Osteocyte (in vitro differentiated cells): ENCODE results near the gene CDA. TPM values are rescaled to one million over a fixed set of nuclear protein-coding genes. Genes with fewer than 3 reads are reported as not detected.

Source experiments
- DNase-seq: peaks from one replicate; pipeline ENCODE4 v3.0.0; 2021; ENCODE audit warnings: mixed read lengths; ENCODE audit not compliant: unreplicated experiment; ENCODE audit errors: extremely low spot score
- H3K27ac Mint-ChIP-seq: one replicate; pipeline ENCODE4 v1.8.0; 2021; ENCODE audit warnings: mild to moderate bottlenecking, mixed read lengths; ENCODE audit not compliant: unreplicated experiment
- H3K27me3 Mint-ChIP-seq: one replicate; pipeline ENCODE4 v1.8.0; 2021; ENCODE audit warnings: mixed read lengths; ENCODE audit not compliant: unreplicated experiment
- H3K36me3 Mint-ChIP-seq: one replicate; pipeline ENCODE4 v1.8.0; 2021; ENCODE audit warnings: mixed read lengths; ENCODE audit not compliant: unreplicated experiment
- H3K4me1 Mint-ChIP-seq: one replicate; pipeline ENCODE4 v1.8.0; 2021; ENCODE audit warnings: mixed read lengths; ENCODE audit not compliant: unreplicated experiment
- H3K4me3 Mint-ChIP-seq: one replicate; pipeline ENCODE4 v1.8.0; 2021; ENCODE audit warnings: mild to moderate bottlenecking, moderate library complexity, mixed read lengths; ENCODE audit not compliant: unreplicated experiment
- H3K9me3 Mint-ChIP-seq: one replicate; pipeline ENCODE4 v1.8.0; 2021; ENCODE audit warnings: mixed read lengths; ENCODE audit not compliant: unreplicated experiment
- total RNA-seq: library from RNA; stranded (reverse); gene quantifications from 2 replicates; pipeline ENCODE4 v1.2.1, GENCODE V29; 2021
- TF ChIP-seq, protein P1 (sequence below): fragments of 200-600 bp; sonication (generic); IDR thresholded peaks from 2 replicates; pipeline ENCODE4 v1.5.0; 2021; ENCODE audit warnings: antibody characterized with exemption, mild to moderate bottlenecking, moderate library complexity

The CDA gene
- total RNA-seq, 1 donor from 2014 or later, result not detected

DNA sequence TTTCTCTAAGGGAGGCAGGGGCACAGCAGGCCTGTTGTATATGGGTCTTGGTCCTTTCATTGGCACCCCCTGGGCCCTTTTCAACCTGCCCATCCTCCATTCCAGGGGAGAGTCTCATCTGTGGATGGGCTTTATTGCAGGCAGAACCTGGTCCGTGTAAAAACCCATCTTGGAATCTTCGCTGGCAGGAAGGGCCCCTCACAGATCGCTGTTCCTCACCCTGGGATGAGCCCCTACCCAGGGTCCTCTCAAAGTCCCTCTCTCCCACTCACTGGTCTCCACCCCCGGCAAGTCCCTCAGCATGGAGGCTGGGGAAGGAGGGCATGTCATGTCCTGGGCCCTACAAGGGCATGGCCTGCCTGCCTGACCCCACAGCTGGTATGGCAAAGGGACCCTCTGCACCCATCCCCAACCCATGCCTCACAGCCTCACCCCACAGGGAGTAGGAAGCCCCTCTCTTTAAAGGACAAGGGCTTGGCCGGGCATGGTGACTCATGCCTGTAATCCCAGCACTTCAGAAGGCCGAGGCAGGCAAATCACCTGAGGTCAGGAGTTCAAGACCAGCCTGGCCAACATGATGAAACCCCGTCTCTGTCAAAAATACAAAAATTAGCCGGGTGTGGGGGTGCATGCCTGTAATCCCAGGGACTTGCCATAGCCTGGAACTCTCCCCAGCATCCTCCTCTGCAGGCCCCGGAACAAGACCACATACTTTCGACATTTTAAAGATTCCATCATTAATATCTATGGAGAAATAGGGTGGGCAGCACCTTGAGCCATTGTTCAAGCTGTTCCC lies 13.2 kb upstream of the CDA start:
- Mint-ChIP-seq H3K36me3 (no peaks in the 10 kb centered on the region), H3K27ac (no peak overlapping the region), H3K9me3 (no peaks in the 10 kb centered on the region), H3K4me1 (no peaks in the 10 kb centered on the region), H3K27me3 (peaks cover 27% of the 10 kb centered on the region), H3K4me3 (no peak overlapping the region)
- TF ChIP-seq, protein P1, sequence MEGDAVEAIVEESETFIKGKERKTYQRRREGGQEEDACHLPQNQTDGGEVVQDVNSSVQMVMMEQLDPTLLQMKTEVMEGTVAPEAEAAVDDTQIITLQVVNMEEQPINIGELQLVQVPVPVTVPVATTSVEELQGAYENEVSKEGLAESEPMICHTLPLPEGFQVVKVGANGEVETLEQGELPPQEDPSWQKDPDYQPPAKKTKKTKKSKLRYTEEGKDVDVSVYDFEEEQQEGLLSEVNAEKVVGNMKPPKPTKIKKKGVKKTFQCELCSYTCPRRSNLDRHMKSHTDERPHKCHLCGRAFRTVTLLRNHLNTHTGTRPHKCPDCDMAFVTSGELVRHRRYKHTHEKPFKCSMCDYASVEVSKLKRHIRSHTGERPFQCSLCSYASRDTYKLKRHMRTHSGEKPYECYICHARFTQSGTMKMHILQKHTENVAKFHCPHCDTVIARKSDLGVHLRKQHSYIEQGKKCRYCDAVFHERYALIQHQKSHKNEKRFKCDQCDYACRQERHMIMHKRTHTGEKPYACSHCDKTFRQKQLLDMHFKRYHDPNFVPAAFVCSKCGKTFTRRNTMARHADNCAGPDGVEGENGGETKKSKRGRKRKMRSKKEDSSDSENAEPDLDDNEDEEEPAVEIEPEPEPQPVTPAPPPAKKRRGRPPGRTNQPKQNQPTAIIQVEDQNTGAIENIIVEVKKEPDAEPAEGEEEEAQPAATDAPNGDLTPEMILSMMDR, result no peak
- no peak for DNase-seq

DNA sequence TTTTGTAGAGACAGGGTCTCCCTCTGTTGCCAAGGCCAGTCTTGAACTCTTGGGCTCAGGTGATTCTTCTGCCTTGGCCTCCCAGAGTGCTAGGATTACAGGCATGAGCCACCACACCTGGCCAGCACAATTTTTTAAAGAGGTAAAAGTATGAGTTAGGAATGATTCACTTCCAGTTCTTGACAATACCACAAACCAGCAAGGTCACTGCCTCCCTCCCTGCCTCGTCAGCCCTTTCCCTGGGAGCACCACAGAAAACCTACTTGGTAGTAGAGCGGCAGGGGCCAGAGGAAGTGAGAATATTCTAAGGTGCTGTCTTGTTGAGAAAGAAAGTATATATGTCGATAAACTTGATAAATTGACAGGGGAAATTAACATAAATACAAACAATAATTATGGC lies 10.8 kb upstream of the CDA start:
- DNase-seq, result no peak
- Mint-ChIP-seq H3K27ac (no peak overlapping the region), H3K9me3 (peaks cover 3% of the 10 kb centered on the region), H3K4me3 (no peak overlapping the region), H3K4me1 (no peaks in the 10 kb centered on the region), H3K27me3 (peaks cover 22% of the 10 kb centered on the region), H3K36me3 (no peaks in the 10 kb centered on the region)
- TF ChIP-seq, protein P1, result no peak

DNA sequence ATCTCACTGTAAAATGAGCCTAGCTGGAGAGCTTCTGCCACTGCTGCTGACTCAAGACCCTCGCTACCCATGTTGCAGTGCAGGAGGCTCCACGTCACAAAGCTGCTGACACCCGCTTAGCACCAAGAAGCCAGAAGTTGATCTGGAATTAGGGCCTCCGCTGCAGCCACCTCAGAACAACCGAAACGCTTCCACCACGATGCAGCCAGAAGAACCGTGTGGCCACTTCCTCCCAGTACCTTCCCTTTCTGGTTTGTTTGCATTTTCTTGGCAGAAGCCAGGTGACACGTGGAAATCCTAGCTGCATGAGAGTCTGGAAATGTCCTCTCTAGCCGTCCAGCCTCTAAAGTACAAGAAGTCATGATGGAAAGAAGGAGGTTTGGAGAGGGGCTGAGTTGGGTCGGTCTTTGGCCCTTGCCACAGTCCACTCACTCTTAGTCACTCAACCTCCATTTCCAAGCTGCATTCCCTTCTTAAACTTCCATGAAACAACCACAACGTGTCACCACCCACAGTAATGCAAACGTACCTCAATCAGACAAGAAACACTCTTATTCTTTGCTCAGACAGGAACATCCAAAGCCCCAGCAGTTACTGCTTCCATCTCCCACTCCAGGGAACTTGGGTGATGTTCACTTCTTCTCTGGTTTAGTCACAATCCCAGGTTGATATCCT lies 10.0 kb upstream of the CDA start:
- no peak for DNase-seq

DNA sequence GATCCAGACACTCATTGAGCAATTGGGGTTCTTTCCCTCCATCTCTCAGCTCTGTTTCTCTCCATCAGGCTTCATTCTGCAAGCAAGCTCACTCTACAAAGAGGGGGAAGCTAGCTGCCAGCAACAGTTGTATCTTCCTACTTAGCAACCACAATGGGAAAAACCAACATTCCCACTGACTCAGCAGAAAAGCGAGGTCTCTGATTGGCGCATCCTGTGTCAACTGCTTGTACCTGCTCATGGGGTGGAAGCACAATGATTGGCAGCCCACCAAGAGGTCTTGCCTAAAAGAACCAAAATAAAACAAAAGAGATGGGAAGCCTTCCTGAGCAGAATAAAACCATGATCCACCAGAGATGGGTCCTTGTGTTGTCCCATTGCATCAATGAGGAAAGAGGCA lies 4.0 kb upstream of the CDA start:
- H3K4me3 Mint-ChIP-seq, result no peak overlapping the region
- TF ChIP-seq, protein P1, result no peak
- H3K4me1 Mint-ChIP-seq, result peaks cover 5% of the 10 kb centered on the region

More for the DNA sequence above, 10.0 kb upstream of the CDA start:
- Mint-ChIP-seq H3K27me3 (peaks cover 15% of the 10 kb centered on the region), H3K36me3 (no peaks in the 10 kb centered on the region), H3K4me3 (no peak overlapping the region), H3K27ac (no peak overlapping the region), H3K9me3 (peaks cover 3% of the 10 kb centered on the region), H3K4me1 (no peaks in the 10 kb centered on the region)
- TF ChIP-seq, protein P1, result no peak

DNA sequence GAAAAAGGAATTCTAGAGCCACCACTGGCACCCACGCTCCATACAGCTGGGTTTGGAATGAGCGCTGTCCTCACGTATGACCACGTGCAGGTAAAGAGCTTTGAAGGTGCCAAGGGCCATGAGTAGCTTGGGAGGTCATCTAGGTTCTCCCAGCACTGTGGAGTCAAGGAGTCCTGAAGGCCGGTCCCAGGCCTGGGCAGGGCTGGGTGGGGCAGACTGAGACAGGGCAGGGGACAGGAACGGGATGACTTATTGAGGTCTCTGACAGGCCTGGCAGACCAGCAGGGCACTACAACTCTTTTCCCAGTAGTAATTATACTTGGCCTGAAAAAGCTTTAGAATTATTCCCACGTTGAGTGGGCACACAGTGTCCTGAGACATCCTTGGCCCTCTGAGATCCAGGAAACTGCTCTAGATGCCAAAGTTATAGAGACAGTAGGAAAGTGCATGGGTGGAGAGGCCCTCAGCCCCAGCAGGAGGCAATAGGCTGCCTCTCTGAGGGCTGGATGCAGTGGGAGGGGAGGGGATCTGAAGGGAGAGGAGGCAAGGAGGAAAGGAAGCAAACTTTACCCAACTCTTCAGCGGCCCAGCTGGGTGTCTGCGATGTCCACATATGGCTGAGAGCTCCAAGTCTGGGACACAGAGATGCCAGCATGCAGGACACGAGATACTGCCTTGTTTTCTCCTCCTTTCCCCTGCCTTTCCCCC lies 1.8 kb upstream of the CDA start:
- no peak overlapping the region for H3K4me3 Mint-ChIP-seq
- H3K27ac Mint-ChIP-seq, result no peak overlapping the region
- no peak for DNase-seq
- TF ChIP-seq, protein P1, result no peak
- H3K36me3 Mint-ChIP-seq, result no peaks in the 10 kb centered on the region
- peaks cover 7% of the 10 kb centered on the region for H3K4me1 Mint-ChIP-seq
- no peaks in the 10 kb centered on the region for H3K9me3 Mint-ChIP-seq
- H3K27me3 Mint-ChIP-seq, result peaks cover 15% of the 10 kb centered on the region

More for the DNA sequence above, 4.0 kb upstream of the CDA start:
- no peaks in the 10 kb centered on the region for H3K36me3 Mint-ChIP-seq
- peaks cover 3% of the 10 kb centered on the region for H3K9me3 Mint-ChIP-seq
- no peak overlapping the region for H3K27ac Mint-ChIP-seq
- peaks cover 11% of the 10 kb centered on the region for H3K27me3 Mint-ChIP-seq
- no peak for DNase-seq
